Testis (tissue), 2 donors: ENCODE data around the gene SMIM36.

Experiments used
- CTCF ChIP-seq, 3 experiments: fragments of 450-650 bp in 2 of 3; fragments of 200-600 bp in 1 of 3; sonication (generic) in 1 of 3; IDR thresholded peaks; one replicate each; pipeline ENCODE4 v1.5.1; 2016 to 2019; ENCODE audit warnings: antibody characterized with exemption in 3 of 3, mild to moderate bottlenecking in 2 of 3, moderate library complexity in 1 of 3
- POLR2A ChIP-seq: fragments of 450-650 bp; IDR thresholded peaks from one replicate; pipeline ENCODE4 v1.6.1; 2017; ENCODE audit warnings: antibody characterized with exemption, mild to moderate bottlenecking, moderate library complexity

- TF ChIP-seq CTCF (IDR thresholded peaks at IDR 0.05) (no peak), POLR2A (no peak)
Measured at GRCh38 chr17:55446581-55447205, 64.6 kb downstream of the SMIM36 start.
